NCI-H2196 (cell line): ENCODE measurements around the gene EFS.
A peak's percentile ranks its signal among the peaks of the same experiment; 100 is the strongest.
"Not testable (repeated sequence)": the region's sequence is repeated elsewhere in the genome, so short reads cannot be mapped to it uniquely, and the experiment has no call there.

ENCODE experiments used
- DNase-seq: peaks from one replicate; lab custom pipeline; 2025; ENCODE audit not compliant: unreplicated experiment; lab: John Stamatoyannopoulos, UW

EFS gene

GRCh38 chr14:23365036-23365731 is at the start of gene EFS:
Gene EFS, minus strand, starts transcription at chr14:23365172. Its CDS starts 147 bp downstream, at chr14:23365025.
- no peak for DNase-seq

GRCh38 chr14:23414254-23414653 is 49.3 kb upstream of the EFS start:
- DNase-seq, result no peak

DNA sequence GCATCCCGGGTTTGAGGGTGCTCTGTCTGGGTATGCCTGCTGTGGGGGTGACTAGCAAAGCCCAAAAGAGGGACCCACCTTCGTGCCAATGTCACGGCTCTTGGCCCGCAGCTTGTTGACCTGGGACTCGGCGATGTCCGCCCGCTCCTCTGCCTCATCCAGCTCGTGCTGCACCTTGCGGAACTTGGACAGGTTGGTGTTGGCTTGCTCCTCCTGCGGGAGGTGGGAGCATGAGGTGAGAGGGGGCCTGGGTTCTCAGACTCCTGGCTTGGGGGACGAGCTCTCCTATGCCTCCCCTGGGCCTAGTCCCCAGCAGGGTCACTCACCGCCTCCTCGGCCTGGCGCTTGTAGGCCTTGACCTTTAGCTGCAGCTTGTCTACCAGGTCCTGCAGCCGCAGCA is 48.7 kb upstream of the EFS start:
- no peak for DNase-seq

GRCh38 chr14:23411563-23412525 is 46.9 kb upstream of the EFS start:
- no peak for DNase-seq

- no peak for DNase-seq
These were observed 45.1 kb upstream of the EFS start for GRCh38 chr14:23409966-23410635.

DNA sequence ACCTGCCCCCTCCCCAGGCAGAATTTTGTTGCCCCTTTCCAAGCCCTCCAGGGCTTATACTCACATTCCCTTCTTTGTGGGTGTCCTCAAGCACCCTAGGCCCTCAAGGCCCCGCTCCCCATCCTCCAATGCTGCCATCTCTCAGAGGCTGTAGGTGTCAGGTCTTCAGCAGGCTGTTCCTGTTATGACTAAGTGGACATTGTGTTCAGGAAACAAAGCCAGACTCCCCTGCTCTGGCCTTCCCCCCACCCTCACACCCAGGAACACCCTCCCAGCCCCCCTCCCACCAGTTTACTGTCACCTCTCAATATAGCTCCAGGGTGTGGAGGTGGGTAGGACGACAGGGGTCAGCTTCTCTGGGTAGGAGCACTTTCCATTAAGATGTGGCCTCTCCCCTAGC is 44.5 kb upstream of the EFS start:
- DNase-seq, result no peak

GRCh38 chr14:23408307-23408630 is 43.3 kb upstream of the EFS start:
- no peak for DNase-seq

DNA sequence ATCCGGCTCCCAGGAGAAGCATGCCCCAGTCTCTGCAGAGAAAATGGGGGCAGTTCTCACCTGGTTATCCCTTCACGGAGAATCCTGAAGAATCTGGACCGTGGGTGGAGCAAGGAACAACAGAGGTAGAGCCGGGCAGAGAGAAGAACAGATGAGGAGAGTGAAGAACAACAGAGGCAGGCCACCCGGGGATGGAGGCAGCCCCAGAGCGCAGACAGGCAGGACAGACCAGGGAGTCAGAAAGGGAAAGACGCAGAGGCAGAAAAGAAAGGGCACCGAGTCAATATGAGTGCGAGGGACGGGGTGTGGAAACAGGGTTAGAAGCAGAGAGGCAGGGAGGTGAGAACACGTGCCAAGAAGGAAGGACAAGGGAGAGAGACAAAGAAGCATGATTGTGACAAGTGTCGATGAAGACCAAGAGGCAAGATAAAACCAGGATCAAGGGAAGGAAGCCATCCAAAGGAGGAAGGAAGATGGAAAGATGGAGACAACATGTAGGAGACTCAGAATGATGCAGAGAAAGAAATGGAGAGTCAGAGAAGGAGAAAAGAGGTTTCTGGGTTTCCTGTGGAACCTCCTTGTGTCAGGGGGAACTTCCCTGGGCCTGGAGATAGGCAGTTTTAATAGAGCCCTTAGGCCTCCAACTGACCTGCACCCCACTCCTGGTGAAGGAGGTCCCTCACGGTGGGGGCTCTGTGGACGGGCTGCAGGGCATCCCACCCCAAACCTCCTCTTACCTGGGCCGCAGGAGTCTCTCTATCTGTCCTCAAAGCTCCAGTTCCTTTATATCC is 42.7 kb upstream of the EFS start, which contains the start of gene MYH6:
TSS of gene MYH6 (minus strand) at position 758 of the 791 bp plus-strand sequence. CDS start 1,050 bp downstream, outside the sequence.
- no peak for DNase-seq

DNA sequence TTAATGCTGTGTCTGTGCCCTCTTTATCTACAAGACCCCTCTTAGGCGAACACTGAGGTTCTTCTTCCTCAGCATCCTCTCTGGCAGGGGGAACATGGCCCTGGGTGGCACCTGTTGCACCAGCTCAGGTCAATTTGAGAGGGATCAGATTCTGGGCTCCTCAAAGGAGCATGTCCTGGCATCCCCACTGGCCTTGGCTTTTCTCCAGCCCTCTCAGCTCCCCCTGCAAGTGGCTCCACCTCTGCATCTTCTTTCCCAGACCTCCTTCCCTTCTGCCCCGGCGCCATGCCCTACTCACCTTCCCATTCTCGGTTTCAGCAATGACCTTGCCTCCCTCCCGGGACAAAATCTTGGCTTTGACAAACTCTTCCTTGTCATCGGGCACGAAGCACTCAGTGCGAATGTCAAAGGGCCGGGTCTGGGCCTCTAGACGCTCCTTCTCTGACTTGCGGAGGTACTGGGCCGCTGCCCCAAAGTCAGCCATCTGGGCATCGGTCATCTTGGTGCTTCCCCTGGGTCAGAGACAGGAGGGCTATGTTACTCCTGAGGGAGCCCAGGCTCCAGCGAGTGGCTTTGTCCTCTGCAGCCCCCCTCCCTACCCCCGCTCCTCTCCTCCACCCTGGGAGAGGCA is 41.9 kb upstream of the EFS start:
- DNase-seq, result no peak

DNA sequence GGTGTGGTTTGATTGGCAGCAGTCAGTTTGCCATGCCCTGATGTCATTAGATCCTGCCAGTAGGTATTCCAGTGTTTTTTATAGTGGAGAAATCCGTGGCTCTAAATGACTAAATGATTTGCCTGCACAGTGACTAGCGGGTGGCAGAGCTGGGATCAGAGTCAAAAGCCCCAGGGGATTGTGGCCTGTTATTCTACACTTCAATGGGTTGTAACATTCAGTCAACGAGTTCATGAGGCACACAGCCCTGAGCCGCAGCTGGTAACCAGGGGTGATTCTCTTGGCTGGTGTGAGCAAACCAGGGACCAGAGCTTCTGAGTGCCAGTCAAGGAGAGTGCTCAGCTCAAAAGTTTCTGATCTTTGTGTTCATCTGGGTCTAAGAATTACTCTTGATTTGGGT is 41.3 kb upstream of the EFS start:
- DNase-seq, result peak; percentile 37

DNA sequence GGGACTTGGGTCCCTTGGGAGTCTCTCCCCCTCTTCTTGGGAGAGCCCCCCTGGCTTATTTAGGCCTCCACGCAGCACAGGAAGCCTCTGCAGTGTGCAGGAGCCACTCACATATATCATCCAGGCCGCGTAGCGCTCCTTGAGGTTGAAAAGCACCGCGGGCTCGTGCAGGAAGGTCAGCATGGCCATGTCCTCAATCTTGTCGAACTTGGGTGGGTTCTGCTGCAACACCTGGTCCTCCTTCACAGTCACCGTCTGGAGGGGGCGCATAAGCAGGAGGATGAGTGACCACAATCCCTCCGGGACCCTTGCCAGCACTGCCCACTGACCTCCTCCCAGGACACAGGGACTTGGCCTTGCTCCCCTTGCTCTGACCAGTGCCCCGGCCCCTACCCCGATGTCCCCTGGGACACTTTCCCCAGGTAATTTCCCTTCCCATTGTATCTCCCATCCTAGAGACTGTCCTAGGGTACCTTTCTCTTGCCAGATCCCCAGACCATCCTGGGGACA is 40.6 kb upstream of the EFS start:
- DNase-seq, result no peak

- DNase-seq, result no peak
These were observed 40.1 kb upstream of the EFS start for GRCh38 chr14:23405096-23405495.

GRCh38 chr14:23404331-23404900 is 39.4 kb upstream of the EFS start:
- no peak for DNase-seq

GRCh38 chr14:23403908-23404307 is 38.9 kb upstream of the EFS start:
- no peak for DNase-seq

- DNase-seq, result no peak
These were observed 38.1 kb upstream of the EFS start for GRCh38 chr14:23403139-23403438.

DNA sequence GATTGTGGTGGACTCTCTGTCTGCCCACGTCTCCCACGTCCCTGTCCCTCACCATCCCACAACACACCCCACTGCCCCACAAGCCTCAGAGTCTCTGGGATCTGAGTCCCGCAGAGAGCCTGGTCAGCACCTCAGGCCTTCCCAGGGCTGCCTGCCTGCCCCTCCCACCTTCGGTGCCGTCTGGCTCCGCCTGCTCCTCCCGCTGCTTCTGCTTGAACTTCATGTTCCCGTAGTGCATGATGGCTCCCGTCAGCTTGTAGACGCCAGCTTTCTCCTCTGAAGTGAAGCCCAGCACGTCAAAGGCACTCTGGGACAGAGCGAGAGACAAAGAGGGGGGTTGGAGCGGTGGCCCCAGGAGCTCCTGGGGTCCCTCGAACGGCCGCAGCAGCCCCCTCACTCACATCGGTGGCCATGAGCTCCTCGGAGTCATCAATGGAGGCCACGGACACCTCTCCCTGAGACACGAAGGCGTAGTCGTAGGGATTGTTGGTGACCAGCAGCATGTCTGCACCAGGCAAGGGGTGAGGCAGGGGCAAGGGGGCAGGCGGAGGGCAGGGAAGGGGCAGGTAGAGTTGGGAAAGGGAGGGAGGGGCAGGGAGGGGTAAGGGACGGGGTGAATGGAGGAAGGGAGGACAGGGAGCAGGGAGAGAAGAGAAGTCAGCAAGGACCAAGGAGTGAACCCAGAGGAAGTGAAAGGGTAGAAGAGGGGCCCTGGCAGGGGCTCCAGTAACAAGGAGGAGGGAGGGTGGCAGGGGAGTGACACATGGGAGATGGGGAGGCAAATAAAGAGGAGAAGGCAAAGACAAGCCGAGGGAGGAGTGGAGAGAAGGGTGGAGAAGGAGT is 37.5 kb upstream of the EFS start:
- no peak for DNase-seq

DNA sequence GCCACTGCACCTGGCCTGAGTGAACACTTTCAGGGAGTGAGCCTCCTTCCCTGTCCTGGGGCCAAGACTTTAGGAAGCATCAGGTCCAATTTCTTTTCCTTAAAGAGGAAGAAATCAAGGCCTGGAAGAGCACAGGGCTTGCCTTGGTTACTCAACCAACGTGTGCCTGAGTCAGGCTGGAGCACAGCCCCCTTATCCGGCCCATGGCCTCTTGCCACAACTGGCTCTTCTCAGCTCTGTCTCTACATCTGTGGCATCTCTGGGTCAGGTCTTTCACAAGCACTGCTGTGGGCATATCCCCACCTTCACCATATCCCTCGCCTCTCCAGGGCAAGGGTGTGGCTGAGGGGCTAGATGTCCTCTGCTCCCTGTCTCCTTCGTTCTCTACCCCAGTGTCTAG is 36.3 kb upstream of the EFS start:
- no peak for DNase-seq

- DNase-seq, result not testable (repeated sequence)
These were observed 35.7 kb upstream of the EFS start for GRCh38 chr14:23400496-23401149.

DNA sequence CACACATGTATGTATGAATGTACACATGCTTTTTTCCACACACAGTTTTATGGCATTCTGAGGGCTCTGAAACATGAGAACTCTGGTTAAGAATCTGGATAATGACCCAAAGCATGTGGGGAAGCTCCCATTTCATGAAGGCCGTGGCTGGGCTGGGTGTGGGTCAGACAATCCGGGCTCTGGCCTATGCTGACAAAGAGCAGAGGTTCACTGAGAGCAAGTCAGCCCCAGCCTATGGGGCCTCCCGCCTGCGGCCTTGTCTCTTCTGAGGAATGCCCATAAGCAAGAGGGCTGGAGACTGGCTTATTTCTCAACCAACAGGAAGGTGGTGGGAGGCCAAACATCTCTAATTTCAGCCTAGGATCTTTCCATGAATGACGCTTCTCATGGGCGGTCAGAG is 34.6 kb upstream of the EFS start:
- DNase-seq, result no peak
